ENCODE data around the gene BMP10. TPM values are rescaled to one million over a fixed set of nuclear protein-coding genes. Genes with fewer than 3 reads are reported as not detected.

Gene BMP10
- total RNA-seq, 4 donors from 2014 or later = not detected

DNA sequence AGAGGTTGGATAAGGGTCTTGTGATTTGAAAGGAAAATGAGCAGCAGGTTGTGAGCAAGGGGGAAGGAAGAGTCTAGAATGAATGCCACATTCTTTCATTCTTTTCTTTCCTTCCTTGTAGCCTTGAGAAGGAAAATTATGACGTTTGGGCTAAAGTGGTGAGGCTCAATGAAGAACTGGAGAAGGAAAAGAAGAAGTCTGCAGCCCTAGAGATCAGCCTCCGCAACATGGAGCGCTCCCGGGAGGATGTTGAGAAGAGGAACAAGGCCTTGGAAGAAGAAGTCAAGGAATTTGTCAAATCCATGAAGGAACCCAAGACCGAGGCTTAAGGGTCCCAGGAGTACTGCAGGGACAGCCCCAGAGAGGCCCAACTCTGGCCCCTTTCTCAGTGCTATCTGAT is 45.3 kb downstream of the BMP10 start:
- Histone ChIP-seq H3K4me3 (no peak overlapping the region), H3K4me1 (peaks cover 0 to 28% (median 11%) of the 10 kb centered on the region in 4 donors), H3K27me3 (no peaks in the 10 kb centered on the region), H3K9me3 (no peaks in the 10 kb centered on the region), H3K27ac (no peak overlapping the region), H3K36me3 (peaks cover 0 to 14% (median 0%) of the 10 kb centered on the region in 3 donors)
- TF ChIP-seq POLR2A (IDR thresholded peaks at IDR 0.05) = no peak
- no peak for TF ChIP-seq CTCF (IDR thresholded peaks at IDR 0.05)
- DNase-seq = no peak

DNA sequence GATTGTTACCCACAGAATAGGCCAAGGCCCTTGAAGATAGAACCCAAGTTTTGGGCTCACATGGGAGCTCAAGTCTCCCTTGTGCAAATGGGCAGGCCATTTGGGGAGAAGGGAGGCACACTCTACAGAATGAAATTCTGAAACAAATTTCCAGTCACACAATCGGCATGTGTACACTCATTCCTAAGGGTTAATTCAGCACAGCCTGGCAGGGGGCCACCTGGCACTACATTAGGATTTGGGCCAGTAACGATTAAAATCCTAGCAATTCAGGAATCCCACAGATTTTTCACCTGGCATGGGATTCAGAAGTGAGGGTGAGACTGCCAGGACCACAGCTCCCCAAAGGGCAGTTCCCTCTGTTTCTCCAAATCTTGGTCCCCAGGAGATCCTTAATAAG is 46.4 kb downstream of the BMP10 start:
- peaks cover 0 to 18% (median 11%) of the 10 kb centered on the region in 4 donors for H3K4me1 ChIP-seq
- TF ChIP-seq POLR2A (IDR thresholded peaks at IDR 0.05) (no peak), CTCF (IDR thresholded peaks at IDR 0.05) (no peak)
- H3K27ac ChIP-seq = no peak overlapping the region
- no peak for DNase-seq
- no peak overlapping the region for H3K4me3 ChIP-seq
- H3K9me3 ChIP-seq = no peaks in the 10 kb centered on the region
- H3K27me3 ChIP-seq = no peaks in the 10 kb centered on the region
- peaks cover 0 to 14% (median 0%) of the 10 kb centered on the region in 3 donors for H3K36me3 ChIP-seq

GRCh38 chr2:68822207-68822872 is 48.9 kb downstream of the BMP10 start:
- TF ChIP-seq CTCF (IDR thresholded peaks at IDR 0.05) (no peak), POLR2A (IDR thresholded peaks at IDR 0.05) (no peak)
- DNase-seq = no peak
- Histone ChIP-seq H3K36me3 (peaks cover 0 to 26% (median 0%) of the 10 kb centered on the region in 3 donors), H3K27me3 (no peaks in the 10 kb centered on the region), H3K4me3 (no peak overlapping the region), H3K27ac (no peak overlapping the region), H3K4me1 (no peaks in the 10 kb centered on the region), H3K9me3 (no peaks in the 10 kb centered on the region)

DNA sequence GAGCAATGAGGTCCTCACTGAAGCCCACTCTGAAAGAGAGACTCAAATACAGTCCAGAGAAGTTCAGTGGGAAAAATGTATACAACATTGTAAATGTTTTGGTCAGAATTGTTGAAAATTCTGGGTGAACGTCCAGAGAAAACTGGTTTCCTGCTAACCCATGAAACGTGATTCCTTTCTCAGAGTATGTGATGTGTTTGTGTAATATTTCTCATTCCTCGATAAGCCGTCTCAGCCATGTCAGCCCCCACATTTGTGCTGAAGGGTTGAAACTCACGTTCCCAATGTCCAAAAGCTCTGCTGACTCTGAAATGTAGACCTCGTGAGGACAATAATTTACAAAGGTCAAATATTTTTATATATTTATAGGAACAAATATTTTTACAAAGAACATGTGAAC is 51.6 kb downstream of the BMP10 start:
- no peaks in the 10 kb centered on the region for H3K27me3 ChIP-seq
- H3K4me1 ChIP-seq = no peaks in the 10 kb centered on the region
- no peak for DNase-seq
- peaks cover 0 to 36% (median 0%) of the 10 kb centered on the region in 3 donors for H3K36me3 ChIP-seq
- TF ChIP-seq POLR2A (IDR thresholded peaks at IDR 0.05) (no peak), CTCF (IDR thresholded peaks at IDR 0.05) (no peak)
- no peak overlapping the region for H3K27ac ChIP-seq
- no peaks in the 10 kb centered on the region for H3K9me3 ChIP-seq
- H3K4me3 ChIP-seq = no peak overlapping the region

- H3K9me3 ChIP-seq = no peaks in the 10 kb centered on the region
- peaks cover 0 to 30% (median 0%) of the 10 kb centered on the region in 3 donors for H3K36me3 ChIP-seq
- no peak for DNase-seq
- no peaks in the 10 kb centered on the region for H3K4me1 ChIP-seq
- H3K27ac ChIP-seq = no peak overlapping the region
- no peaks in the 10 kb centered on the region for H3K27me3 ChIP-seq
- H3K4me3 ChIP-seq = no peak overlapping the region
- TF ChIP-seq POLR2A (IDR thresholded peaks at IDR 0.05) (no peak), CTCF (IDR thresholded peaks at IDR 0.05) (no peak)
Observed at GRCh38 chr2:68817306-68817705, 53.9 kb downstream of the BMP10 start.

Other genes with a start within 250 kb of the BMP10 start
- gene PROKR1, start 227.8 kb downstream of the BMP10 start, total RNA-seq = not detected
- 10 to 100 TPM in 2 of 4 donors, 1 to 10 TPM in 2; 4.9 to 82.5 (median 8.7) TPM for gene ARHGAP25, start 136.6 kb downstream of the BMP10 start, total RNA-seq
- gene GKN2, start 81.5 kb upstream of the BMP10 start, total RNA-seq = not detected
- not detected for gene GKN1, start 103.2 kb upstream of the BMP10 start, total RNA-seq
- 10 to 100 TPM in 3 of 4 donors, 1 to 10 TPM in 1; 5.4 to 39.6 (median 25.0) TPM for gene ANTXR1, start 141.8 kb upstream of the BMP10 start, total RNA-seq